ENCODE results near the gene CLCA4.
"Not testable (repeated sequence)": the region's sequence is repeated elsewhere in the genome, so short reads cannot be mapped to it uniquely, and the experiment has no call there.

CLCA4 gene

GRCh38 chr1:86546787-86547221, at the start of gene CLCA4:
Gene CLCA4 (plus strand): TSS chr1:86547078. CDS start chr1:86547120, 42 bp downstream.
- DNase-seq = no peak

DNA sequence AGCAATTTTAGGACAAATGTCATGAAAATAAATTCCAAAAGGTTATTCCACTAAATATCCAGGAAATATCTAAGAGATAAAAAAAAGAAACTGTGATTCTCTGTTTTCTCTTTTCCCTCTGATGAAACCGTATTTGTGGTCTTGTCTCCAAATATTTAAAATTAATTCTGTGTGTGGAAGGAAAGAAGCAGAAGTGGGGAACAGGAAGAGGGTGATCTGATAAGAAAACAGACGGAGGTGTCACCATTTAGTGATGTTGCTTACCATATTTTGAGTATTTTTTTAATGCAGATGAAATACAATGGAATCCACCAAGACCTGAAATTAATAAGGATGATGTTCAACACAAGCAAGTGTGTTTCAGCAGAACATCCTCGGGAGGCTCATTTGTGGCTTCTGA, 48.6 kb upstream of the CLCA4 start:
- DNase-seq = no peak

- DNase-seq = no peak
These were observed 46.8 kb upstream of the CLCA4 start for GRCh38 chr1:86499987-86500593.

DNA sequence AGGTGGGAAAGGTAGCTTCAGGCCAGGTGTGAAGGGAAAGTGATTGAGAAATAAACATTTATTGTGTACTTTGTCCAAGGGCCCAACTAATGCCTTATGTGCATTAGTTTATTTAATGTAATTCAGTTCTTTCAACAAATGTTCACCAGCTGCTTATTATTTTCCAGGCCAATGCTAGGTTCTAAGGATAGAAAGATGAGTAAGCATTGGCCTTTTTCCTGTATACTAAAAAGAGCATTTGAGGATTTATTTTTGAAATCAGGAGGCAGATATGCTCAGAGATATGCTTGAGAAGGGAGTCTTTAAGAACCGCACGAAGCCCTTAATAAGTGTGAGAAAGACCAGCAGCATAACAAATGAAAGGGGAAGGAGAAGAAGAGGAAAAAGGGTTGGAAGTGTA, 46.2 kb upstream of the CLCA4 start:
- no peak for DNase-seq

GRCh38 chr1:86502125-86502646, 44.7 kb upstream of the CLCA4 start:
- not testable (repeated sequence) for DNase-seq

- no peak for DNase-seq
These were observed 44.0 kb upstream of the CLCA4 start for GRCh38 chr1:86502721-86503405.

GRCh38 chr1:86503406-86504136, 43.3 kb upstream of the CLCA4 start:
- no peak for DNase-seq

DNA sequence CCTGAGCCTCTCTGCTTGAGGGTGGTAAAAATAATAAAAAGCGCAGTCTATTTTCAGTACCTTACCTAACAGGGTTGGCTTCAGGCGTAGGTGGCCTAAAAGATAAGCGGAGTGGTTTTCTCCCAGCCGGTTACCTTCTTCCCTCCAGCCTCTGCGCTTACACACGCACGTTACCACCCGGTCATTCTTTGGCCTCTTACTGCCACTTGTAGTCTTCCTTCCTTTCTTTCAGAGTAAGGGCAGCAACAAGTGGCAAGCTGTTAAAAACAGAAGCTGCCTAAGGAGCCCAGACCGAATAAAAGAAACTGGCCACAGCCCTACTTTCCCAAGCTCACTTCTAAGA, 42.8 kb upstream of the CLCA4 start:
- DNase-seq = no peak

- no peak for DNase-seq
These were observed 41.8 kb upstream of the CLCA4 start for GRCh38 chr1:86504895-86505563.

- DNase-seq = no peak
These were observed 41.3 kb upstream of the CLCA4 start for GRCh38 chr1:86505564-86505902.

- no peak for DNase-seq
These were observed 38.8 kb upstream of the CLCA4 start for GRCh38 chr1:86507935-86508582.

DNA sequence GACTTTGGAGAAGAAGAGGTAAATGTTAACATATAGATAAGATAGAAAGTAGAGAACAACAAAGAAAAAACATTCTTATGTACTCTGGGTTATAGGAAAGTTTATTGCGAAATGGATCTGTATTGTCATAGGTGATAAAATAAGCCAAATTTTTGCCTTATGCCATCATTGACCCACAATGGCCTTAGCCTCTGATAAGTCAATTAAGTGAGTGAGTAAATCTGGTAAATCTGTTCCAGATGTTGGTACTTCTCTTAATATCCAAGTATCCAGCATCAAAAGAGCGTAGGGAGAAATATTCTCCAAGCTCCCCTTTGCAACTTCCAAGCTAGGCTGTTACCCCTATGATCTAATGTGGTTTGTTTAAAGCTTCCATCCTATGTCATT, 38.3 kb upstream of the CLCA4 start:
- DNase-seq = no peak

DNA sequence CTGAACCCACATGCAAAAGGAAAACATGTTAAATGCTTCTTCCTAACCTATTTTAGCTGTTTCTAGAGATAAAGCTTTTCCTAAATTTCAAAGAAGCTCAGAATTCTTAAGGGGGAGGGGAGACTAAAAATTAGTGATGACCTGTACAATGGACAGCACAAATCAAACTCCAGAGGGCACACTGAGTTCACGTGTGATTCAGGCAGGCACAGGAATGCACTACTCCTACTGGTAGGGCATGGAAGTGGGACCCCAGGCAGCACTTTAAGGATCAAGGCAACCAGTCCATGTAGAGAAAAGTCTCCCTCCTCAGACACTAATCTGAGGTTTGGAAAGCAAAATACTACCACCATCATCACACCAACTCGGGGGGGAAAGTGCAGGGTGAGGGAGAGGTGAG, 31.3 kb upstream of the CLCA4 start:
- DNase-seq = no peak

DNA sequence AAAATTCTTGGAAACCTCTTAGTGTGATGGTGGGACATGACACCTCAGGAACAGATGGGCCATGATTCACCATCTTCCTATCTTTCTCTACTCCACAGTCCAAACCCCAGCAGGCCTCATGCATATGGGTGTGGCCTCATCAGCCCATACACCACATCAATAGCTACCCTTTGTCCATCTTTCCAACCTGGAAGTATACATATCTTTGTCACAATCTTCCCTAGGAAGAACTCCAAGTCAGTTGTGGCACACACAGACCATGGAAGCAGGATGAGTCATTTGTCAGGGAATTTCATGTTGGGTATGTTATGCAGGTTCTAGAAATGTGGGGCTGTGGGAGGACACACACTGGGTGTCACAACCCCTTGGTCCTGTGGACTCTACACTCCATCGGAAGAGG, 30.5 kb upstream of the CLCA4 start:
- DNase-seq = no peak

DNA sequence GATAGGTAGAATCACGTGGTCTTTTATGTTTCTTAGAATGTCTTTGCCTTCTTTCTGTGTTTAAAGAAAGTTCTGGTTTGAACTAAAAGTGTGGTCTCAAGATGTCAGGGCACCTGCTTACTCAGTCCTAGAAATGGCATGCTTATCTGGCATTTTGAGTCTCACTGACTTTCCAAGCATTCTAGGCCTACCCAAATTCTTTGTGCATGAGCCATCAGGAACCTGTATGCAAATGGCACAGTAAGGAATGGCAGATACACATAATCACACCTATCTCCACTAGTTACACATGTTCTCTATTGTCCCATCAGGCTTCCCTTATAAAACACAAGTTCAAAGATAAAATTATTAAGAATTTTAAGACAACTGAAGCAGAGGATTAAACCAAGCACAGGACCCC, 29.5 kb upstream of the CLCA4 start:
- no peak for DNase-seq

DNA sequence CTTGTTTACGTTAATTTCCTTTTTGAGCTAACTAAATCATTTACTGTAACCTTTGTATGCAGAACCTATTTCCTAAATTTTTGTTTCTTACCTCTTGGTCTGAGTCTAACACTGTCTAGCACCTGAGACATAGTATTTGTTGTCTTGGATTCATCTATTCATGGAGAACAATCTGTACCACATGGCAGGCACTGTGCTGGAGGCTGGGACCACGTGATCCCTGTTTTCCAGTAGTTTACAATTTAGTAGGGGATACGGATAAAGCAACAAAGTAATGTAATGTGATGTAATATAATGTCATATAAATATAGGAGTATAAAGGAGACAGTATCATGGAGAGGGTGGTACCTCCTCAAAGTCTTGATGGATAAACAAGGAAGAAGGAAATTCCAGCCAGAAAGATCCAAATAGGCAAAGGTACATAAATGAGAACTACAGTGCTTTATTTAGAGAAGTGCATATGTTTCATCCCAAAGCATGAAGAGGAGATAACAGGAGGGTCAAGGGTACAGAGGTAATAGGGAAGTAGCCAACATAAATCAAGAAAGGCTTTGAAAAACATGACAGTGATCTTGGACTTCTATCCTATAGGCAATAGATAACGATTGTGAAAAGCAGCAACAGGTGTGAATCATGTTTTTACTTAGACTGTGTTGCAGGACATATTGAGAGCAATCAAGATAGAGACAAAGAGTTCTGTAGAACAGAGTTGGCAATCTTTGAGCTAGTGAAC, 25.9 kb upstream of the CLCA4 start:
- DNase-seq = no peak

DNA sequence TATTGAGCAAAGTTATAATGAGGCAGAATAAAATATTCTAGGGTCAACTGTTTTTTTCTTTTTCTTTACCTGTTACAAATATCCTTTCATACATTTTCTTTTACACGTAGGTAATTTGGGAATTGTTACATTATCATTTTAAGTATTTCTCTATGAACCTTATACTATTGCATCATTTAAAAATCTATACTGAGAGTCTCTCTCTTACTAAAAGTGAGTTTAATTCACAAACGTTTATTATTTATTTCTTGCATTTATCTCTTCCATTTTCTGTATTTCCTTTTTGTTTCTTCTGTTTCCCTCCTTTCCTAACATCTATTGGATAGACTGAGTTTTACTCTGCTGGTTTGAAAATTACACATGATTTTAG, 25.4 kb upstream of the CLCA4 start:
- DNase-seq = no peak

GRCh38 chr1:86522240-86522639, 24.6 kb upstream of the CLCA4 start:
- DNase-seq = no peak

DNA sequence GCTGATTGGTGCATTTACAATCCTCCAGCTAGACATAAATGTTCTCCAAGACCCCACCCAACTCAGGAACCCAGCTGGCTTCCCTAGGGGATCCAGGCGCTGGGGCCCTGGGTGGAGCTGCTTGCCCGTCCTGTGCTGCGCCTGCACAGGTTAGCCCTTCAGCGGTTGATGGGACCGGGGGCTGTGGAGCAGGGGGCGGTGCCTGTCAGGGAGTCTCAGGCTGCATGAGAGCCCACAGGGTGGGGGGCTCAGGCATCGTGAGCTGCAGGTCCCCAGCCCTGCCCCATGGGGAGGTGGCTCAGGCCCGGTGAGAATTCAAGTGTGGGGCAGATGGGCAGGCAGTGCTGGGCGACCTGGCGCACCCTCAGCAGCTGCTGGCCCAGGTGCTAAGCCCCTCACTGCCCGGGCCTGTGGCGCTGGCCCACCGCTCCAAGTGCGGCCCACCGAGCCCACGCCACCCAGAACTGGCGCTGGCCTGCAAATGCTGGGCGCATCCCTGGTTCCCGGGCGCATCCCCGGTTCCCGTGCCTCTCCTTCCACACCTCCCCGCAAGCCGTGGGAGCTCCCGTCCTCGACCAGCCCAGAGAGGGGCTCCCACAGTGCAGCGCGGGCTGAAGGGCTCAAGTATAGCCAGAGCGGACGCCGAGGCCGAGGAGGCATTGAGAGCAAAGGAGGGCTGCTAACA, 23.1 kb upstream of the CLCA4 start:
- DNase-seq = no peak

DNA sequence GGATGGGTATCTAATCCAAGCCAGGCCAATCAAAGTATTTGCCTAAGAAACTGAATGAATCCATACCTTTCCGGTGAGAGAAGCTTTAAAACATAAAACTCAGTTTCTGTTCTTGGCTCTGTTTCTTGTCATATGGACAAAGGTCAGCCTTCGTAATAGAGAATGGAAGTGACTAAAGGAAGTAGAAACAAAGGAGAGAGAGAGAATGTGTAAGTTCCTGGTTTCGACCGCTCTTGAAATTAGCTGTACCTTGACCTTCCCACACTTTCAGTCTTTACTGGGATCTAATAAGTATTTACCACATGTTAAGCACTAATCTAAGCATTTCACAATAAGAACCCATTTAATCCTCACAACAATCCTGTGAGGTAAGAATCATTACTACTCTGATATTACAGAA, 19.6 kb upstream of the CLCA4 start:
- no peak for DNase-seq

- DNase-seq = no peak
These were observed 16.6 kb upstream of the CLCA4 start for GRCh38 chr1:86530211-86530845.

All from SIG-M5 (cell line).